Measurements from ENCODE around the gene SNX6. TPM values are rescaled to one million over a fixed set of nuclear protein-coding genes. Genes with fewer than 3 reads are reported as not detected.
"Not testable (repeated sequence)": the region's sequence is repeated elsewhere in the genome, so short reads cannot be mapped to it uniquely, and the experiment has no call there.

The SNX6 gene
- total RNA-seq, 2 experiments from 2014 or later: 61.1 to 62.8 TPM

GRCh38 chr14:34571771-34572170 is 58.2 kb downstream of the SNX6 start:
- intact Hi-C loops (cut with micrococcal nuclease): no loop called here
- Mint-ChIP-seq H3K27me3 (no peaks in the 10 kb centered on the region), H3K27ac (no peak overlapping the region), H3K4me1 (ENCODE audit: low read depth) (no peaks in the 10 kb centered on the region), H3K4me3 (no peak overlapping the region), H3K9me3 (no peaks in the 10 kb centered on the region), H3K36me3 (ENCODE audit: low read depth) (peaks cover 11% of the 10 kb centered on the region)
- CTCF ChIA-PET: no interaction called here
- TF ChIP-seq CTCF (IDR thresholded peaks at IDR 0.05): no peak
- DNase-seq (no peak), ATAC-seq (no peak)
- POLR2A ChIA-PET: no interaction called here

- H3K9me3 Mint-ChIP-seq: no peaks in the 10 kb centered on the region
- DNase-seq: no peak
- intact Hi-C loops (cut with micrococcal nuclease): no loop called here
- no peaks in the 10 kb centered on the region for H3K4me1 Mint-ChIP-seq (ENCODE audit: low read depth)
- no peak for TF ChIP-seq CTCF (IDR thresholded peaks at IDR 0.05)
- ATAC-seq: no peak
- H3K27ac Mint-ChIP-seq: peak overlapping the region; percentile 24
- no peak overlapping the region for H3K4me3 Mint-ChIP-seq
- CTCF ChIA-PET: no interaction called here
- H3K36me3 Mint-ChIP-seq (ENCODE audit: low read depth): peaks cover 8% of the 10 kb centered on the region
- H3K27me3 Mint-ChIP-seq: no peaks in the 10 kb centered on the region
- POLR2A ChIA-PET: no interaction called here
Measured at GRCh38 chr14:34569750-34570149, 60.2 kb downstream of the SNX6 start.

GRCh38 chr14:34568803-34569202 is 61.1 kb downstream of the SNX6 start:
- intact Hi-C loops (cut with micrococcal nuclease): no loop called here
- H3K36me3 Mint-ChIP-seq (ENCODE audit: low read depth): peaks cover 11% of the 10 kb centered on the region
- no peak overlapping the region for H3K4me3 Mint-ChIP-seq
- no peaks in the 10 kb centered on the region for H3K27me3 Mint-ChIP-seq
- CTCF ChIA-PET: no interaction called here
- POLR2A ChIA-PET: no interaction called here
- no peak for TF ChIP-seq CTCF (IDR thresholded peaks at IDR 0.05)
- DNase-seq (no peak), ATAC-seq (no peak)
- H3K9me3 Mint-ChIP-seq: no peaks in the 10 kb centered on the region
- no peak overlapping the region for H3K27ac Mint-ChIP-seq
- H3K4me1 Mint-ChIP-seq (ENCODE audit: low read depth): no peaks in the 10 kb centered on the region

GRCh38 chr14:34562776-34563150 is 67.2 kb downstream of the SNX6 start:
- intact Hi-C loops (cut with micrococcal nuclease): no loop called here
- H3K4me1 Mint-ChIP-seq (ENCODE audit: low read depth): no peaks in the 10 kb centered on the region
- CTCF ChIA-PET: no interaction called here

GRCh38 chr14:34562037-34562775 is 67.7 kb downstream of the SNX6 start:
- CTCF ChIA-PET; ATAC-seq; H3K27ac Mint-ChIP-seq; H3K4me3 Mint-ChIP-seq; H3K4me1 Mint-ChIP-seq (ENCODE audit: low read depth); DNase-seq; H3K9me3 Mint-ChIP-seq; H3K27me3 Mint-ChIP-seq; intact Hi-C loops (cut with micrococcal nuclease); POLR2A ChIA-PET: not testable (repeated sequence)
- peaks cover 11% of the 10 kb centered on the region for H3K36me3 Mint-ChIP-seq (ENCODE audit: low read depth)

More at GRCh38 chr14:34562776-34563150, 67.2 kb downstream of the SNX6 start:
- POLR2A ChIA-PET: no interaction called here
- Mint-ChIP-seq H3K36me3 (ENCODE audit: low read depth) (peaks cover 12% of the 10 kb centered on the region), H3K4me3 (no peak overlapping the region), H3K27me3 (no peaks in the 10 kb centered on the region), H3K9me3 (no peaks in the 10 kb centered on the region), H3K27ac (no peak overlapping the region)
- DNase-seq: no peak
- no peak for TF ChIP-seq CTCF (IDR thresholded peaks at IDR 0.05)
- ATAC-seq: no peak

GRCh38 chr14:34556498-34556829 is 73.5 kb downstream of the SNX6 start:
- H3K27ac Mint-ChIP-seq; CTCF ChIA-PET; H3K36me3 Mint-ChIP-seq (ENCODE audit: low read depth); H3K27me3 Mint-ChIP-seq; POLR2A ChIA-PET; DNase-seq; H3K4me3 Mint-ChIP-seq; H3K9me3 Mint-ChIP-seq; intact Hi-C loops (cut with micrococcal nuclease): not testable (repeated sequence)
- peaks cover 14% of the 10 kb centered on the region for H3K4me1 Mint-ChIP-seq (ENCODE audit: low read depth)
- peak; percentile 67 for ATAC-seq

- H3K27ac Mint-ChIP-seq; H3K27me3 Mint-ChIP-seq; H3K9me3 Mint-ChIP-seq; CTCF ChIA-PET; intact Hi-C loops (cut with micrococcal nuclease); H3K4me3 Mint-ChIP-seq; POLR2A ChIA-PET; DNase-seq; H3K36me3 Mint-ChIP-seq (ENCODE audit: low read depth): not testable (repeated sequence)
- H3K4me1 Mint-ChIP-seq (ENCODE audit: low read depth): peaks cover 16% of the 10 kb centered on the region
- peak; percentile 80 for ATAC-seq
Measured at GRCh38 chr14:34555583-34556497, 74.1 kb downstream of the SNX6 start.

Data from activated CD8-positive, alpha-beta T cell treated with anti-CD3 and anti-CD28 coated beads for 36 hours (primary cell).